Panc1 (cell line): ENCODE results near the gene ANKRD36B. TPM values are rescaled to one million over a fixed set of nuclear protein-coding genes. Genes with fewer than 3 reads are reported as not detected.
"Not testable (repeated sequence)": the region's sequence is repeated elsewhere in the genome, so short reads cannot be mapped to it uniquely, and the experiment has no call there.

ENCODE experiments used
- ATAC-seq: fragments of 200-7000 bp; cut with Tn5 transposase; 2 replicates; pipeline ENCODE4 v1.9.1; 2020; ENCODE audit warnings: mild to moderate bottlenecking, moderate library complexity
- BruUV-seq: library from RNA; stranded (reverse); fragments of 400-500 nt; replicated peaks from 2 replicates; lab custom pipeline; 2021; lab: Mats Ljungman, UMichigan
- CTCF ChIA-PET: fragments of 300-600 bp; sonication (Branson Sonifier 250); formaldehyde crosslinking; loops from one replicate; lab custom pipeline; 2022; ENCODE audit warnings: antibody characterized with exemption; lab: Charles Lee
- POLR2A ChIA-PET: fragments of 300-600 bp; sonication (Branson Sonifier 250); formaldehyde crosslinking; loops from one replicate; lab custom pipeline; 2022; ENCODE audit warnings: antibody characterized with exemption; lab: Charles Lee
- DNase-seq: peaks from one replicate; pipeline ENCODE4 v3.0.0-alpha.2; 2010; ENCODE audit warnings: low read depth, low spot score
- H3K27ac ChIP-seq: 2 replicates; pipeline ENCODE4 v1.5.1; 2011; ENCODE audit warnings: mild to moderate bottlenecking, low read length, inconsistent platforms
- H3K27me3 ChIP-seq: fragments of 200-500 bp; sonication (Bioruptor generic); 2 replicates; pipeline ENCODE4 v1.6.0; 2014; ENCODE audit warnings: low read length, inconsistent platforms; ENCODE audit not compliant: control insufficient read depth, insufficient read depth
- H3K36me3 ChIP-seq: fragments of 200-500 bp; sonication (Bioruptor generic); 2 replicates; pipeline ENCODE4 v1.5.1; 2014; ENCODE audit warnings: inconsistent platforms, mild to moderate bottlenecking, low read length, moderate library complexity; ENCODE audit not compliant: control insufficient read depth, insufficient read depth
- H3K4me1 ChIP-seq: 2 replicates; pipeline ENCODE4 v1.5.1; 2011; ENCODE audit warnings: inconsistent platforms, mild to moderate bottlenecking, low read length, moderate library complexity; ENCODE audit not compliant: control insufficient read depth, insufficient read depth
- H3K4me3 ChIP-seq, 2 experiments: 2 replicates each; pipeline ENCODE4 v1.5.1; 2011 to 2012; ENCODE audit warnings: low read depth in 2 of 2, low read length in 2 of 2, mild to moderate bottlenecking in 2 of 2, inconsistent platforms in 1 of 2, moderate library complexity in 1 of 2
- H3K9me3 ChIP-seq: fragments of 200-500 bp; sonication (Bioruptor generic); 2 replicates; pipeline ENCODE4 v1.5.1; 2014; ENCODE audit warnings: low read depth, mild to moderate bottlenecking, inconsistent platforms, low read length, moderate library complexity; ENCODE audit not compliant: control insufficient read depth, insufficient read depth
- in situ Hi-C: cut with HindIII; loops from 2 replicates; pipeline ENCODE4 v1.10.0; 2016; ENCODE audit warnings: low sequenced_read_pairs, low pct_unique_long_range_greater_than_20kb
- intact Hi-C: fragments of 100-400 bp; cut with micrococcal nuclease; formaldehyde crosslinking; loops from one replicate; pipeline ENCODE4 v1.10.0; 2022; ENCODE audit not compliant: unreplicated experiment
- total RNA-seq: library from RNA; stranded (reverse); gene quantifications from one replicate; pipeline ENCODE4 v1.2.1, GENCODE V29; 2021; ENCODE audit not compliant: unreplicated experiment

Gene ANKRD36B
- total RNA-seq, 1 experiment from 2014 or later: 14.7 TPM

DNA sequence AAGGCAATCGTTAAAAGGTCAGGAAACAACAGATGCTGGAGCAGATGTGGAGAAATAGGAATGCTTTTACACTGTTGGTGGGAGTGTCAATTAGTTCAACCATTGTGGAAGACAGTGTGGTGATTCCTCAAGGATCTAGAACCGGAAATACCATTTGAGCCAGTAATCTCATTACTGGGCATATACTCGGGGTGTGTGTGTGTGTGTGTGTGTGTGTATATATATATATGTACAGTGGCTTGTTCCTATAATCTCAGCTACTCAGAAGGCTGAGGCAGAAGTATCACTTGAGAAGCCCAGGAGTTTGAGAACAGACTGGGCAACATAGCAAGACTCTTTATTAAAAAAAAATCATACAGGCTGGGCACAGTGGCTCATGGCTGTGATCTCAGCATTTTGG is 24.0 kb downstream of the ANKRD36B start:
- H3K4me3 ChIP-seq, H3K4me1 ChIP-seq, in situ Hi-C loops, H3K27ac ChIP-seq, ATAC-seq, H3K9me3 ChIP-seq, H3K27me3 ChIP-seq, CTCF ChIA-PET, H3K36me3 ChIP-seq, intact Hi-C loops, DNase-seq, POLR2A ChIA-PET, BruUV-seq: not testable (repeated sequence)

- POLR2A ChIA-PET, H3K27ac ChIP-seq, H3K9me3 ChIP-seq, CTCF ChIA-PET, H3K4me3 ChIP-seq, ATAC-seq, H3K4me1 ChIP-seq, DNase-seq, BruUV-seq, H3K27me3 ChIP-seq, intact Hi-C loops, in situ Hi-C loops, H3K36me3 ChIP-seq: not testable (repeated sequence)
Observed at GRCh38 chr2:97552406-97552805, 37.3 kb downstream of the ANKRD36B start.

- CTCF ChIA-PET: not testable (repeated sequence)
Observed at GRCh38 chr2:97550498-97550897, 39.2 kb downstream of the ANKRD36B start.

GRCh38 chr2:97549058-97549457 is 40.6 kb downstream of the ANKRD36B start:
- H3K27me3 ChIP-seq, H3K9me3 ChIP-seq, POLR2A ChIA-PET, H3K4me3 ChIP-seq, ATAC-seq, intact Hi-C loops, H3K36me3 ChIP-seq, CTCF ChIA-PET, H3K27ac ChIP-seq, H3K4me1 ChIP-seq, in situ Hi-C loops, DNase-seq, BruUV-seq: not testable (repeated sequence)

More at GRCh38 chr2:97550498-97550897, 39.2 kb downstream of the ANKRD36B start:
- H3K27ac ChIP-seq, ATAC-seq, BruUV-seq, H3K9me3 ChIP-seq, DNase-seq, H3K4me3 ChIP-seq, intact Hi-C loops, H3K36me3 ChIP-seq, H3K27me3 ChIP-seq, POLR2A ChIA-PET, H3K4me1 ChIP-seq, in situ Hi-C loops: not testable (repeated sequence)

GRCh38 chr2:97548536-97548935 is 41.1 kb downstream of the ANKRD36B start:
- H3K4me3 ChIP-seq, in situ Hi-C loops, POLR2A ChIA-PET, ATAC-seq, H3K27me3 ChIP-seq, DNase-seq, BruUV-seq, intact Hi-C loops, H3K27ac ChIP-seq, H3K36me3 ChIP-seq, CTCF ChIA-PET, H3K4me1 ChIP-seq, H3K9me3 ChIP-seq: not testable (repeated sequence)
